IMR-90 (cell line): Measurements from ENCODE around the gene COL28A1. TPM values are rescaled to one million over a fixed set of nuclear protein-coding genes. Genes with fewer than 3 reads are reported as not detected.

Source experiments
- ATAC-seq: fragments of 200-7000 bp; cut with Tn5 transposase; 2 replicates; pipeline ENCODE4 v1.9.1; 2020; ENCODE audit warnings: low read depth, mild to moderate bottlenecking, moderate library complexity
- BruUV-seq: library from RNA; stranded (reverse); fragments of 400-500 nt; replicated peaks from 2 replicates; lab custom pipeline; 2021; lab: Mats Ljungman, UMichigan
- CTCF ChIA-PET: fragments of 300-600 bp; formaldehyde crosslinking; extraction: SDS; loops from one replicate; lab custom pipeline; 2021; ENCODE audit warnings: antibody characterized with exemption; lab: Yijun Ruan, JAX
- POLR2A ChIA-PET: fragments of 300-600 bp; sonication (Branson Sonifier 250); formaldehyde crosslinking; loops from one replicate; lab custom pipeline; 2022; ENCODE audit warnings: antibody characterized with exemption; ENCODE audit not compliant: unreplicated experiment; lab: Charles Lee
- DNase-seq: peaks from one replicate; pipeline ENCODE4 v3.0.0; 2013
- H2AFZ ChIP-seq: replicated peaks from 2 replicates; pipeline ENCODE3; 2013; ENCODE audit warnings: low read length, mild to moderate bottlenecking; ENCODE audit not compliant: poor library complexity
- H2AK5ac ChIP-seq: 2 replicates; pipeline ENCODE4 v1.6.1; 2013; ENCODE audit warnings: low read depth, low read length, inconsistent platforms
- H2AK9ac ChIP-seq: replicated peaks from 2 replicates; pipeline ENCODE3; 2013; ENCODE audit warnings: mild to moderate bottlenecking, low read depth, low read length, moderate library complexity; ENCODE audit not compliant: poor library complexity
- H2BK120ac ChIP-seq: 2 replicates; pipeline ENCODE4 v1.6.1; 2013; ENCODE audit warnings: low read depth, low read length, inconsistent platforms
- H2BK15ac ChIP-seq: 3 replicates; pipeline ENCODE4 v1.6.1; 2013; ENCODE audit warnings: low read depth, low read length, inconsistent platforms
- H2BK20ac ChIP-seq: 2 replicates; pipeline ENCODE4 v1.6.1; 2013; ENCODE audit warnings: low read depth, mild to moderate bottlenecking, inconsistent platforms, low read length, moderate library complexity
- H2BK5ac ChIP-seq: 2 replicates; pipeline ENCODE4 v1.6.1; 2013; ENCODE audit warnings: mild to moderate bottlenecking, low read depth, low read length, inconsistent platforms; ENCODE audit not compliant: poor library complexity, severe bottlenecking
- H3K14ac ChIP-seq: replicated peaks from 2 replicates; pipeline ENCODE4 v1.6.1; 2013; ENCODE audit warnings: low read depth, low read length, inconsistent platforms
- H3K18ac ChIP-seq: 2 replicates; pipeline ENCODE4 v1.6.1; 2013; ENCODE audit warnings: low read depth, low read length, control low read depth
- H3K23ac ChIP-seq: 2 replicates; pipeline ENCODE4 v1.6.1; 2013; ENCODE audit warnings: low read depth, low read length, inconsistent platforms
- H3K27ac ChIP-seq: 2 replicates; pipeline ENCODE4 v1.5.1; 2013; ENCODE audit warnings: mild to moderate bottlenecking, control low read depth, low read length; ENCODE audit not compliant: insufficient read depth
- H3K27me3 ChIP-seq: 2 replicates; pipeline ENCODE4 v1.6.1; 2013; ENCODE audit warnings: low read length; ENCODE audit not compliant: control insufficient read depth, insufficient read depth
- H3K36me3 ChIP-seq: 2 replicates; pipeline ENCODE4 v1.6.1; 2013; ENCODE audit warnings: low read length, mixed read lengths; ENCODE audit not compliant: control insufficient read depth, insufficient read depth
- H3K4ac ChIP-seq: 2 replicates; pipeline ENCODE4 v1.6.1; 2013; ENCODE audit warnings: low read depth, low read length, inconsistent platforms
- H3K4me1 ChIP-seq: 2 replicates; pipeline ENCODE4 v1.6.1; 2013; ENCODE audit warnings: low read length, mixed read lengths; ENCODE audit not compliant: control insufficient read depth, insufficient read depth
- H3K4me2 ChIP-seq: 2 replicates; pipeline ENCODE4 v1.6.1; 2013; ENCODE audit warnings: low read depth, mild to moderate bottlenecking, control low read depth, low read length, moderate library complexity
- H3K4me3 ChIP-seq: 2 replicates; pipeline ENCODE4 v1.5.1; 2013; ENCODE audit warnings: low read depth, mild to moderate bottlenecking, control low read depth, low read length, moderate library complexity; ENCODE audit not compliant: insufficient read depth
- H3K56ac ChIP-seq: 2 replicates; pipeline ENCODE4 v1.6.1; 2013; ENCODE audit warnings: low read length, inconsistent platforms; ENCODE audit not compliant: insufficient read depth; ENCODE audit errors: extremely low read depth
- H3K79me1 ChIP-seq, 2 experiments: 2 replicates each; pipeline ENCODE4 v1.6.1; 2013; ENCODE audit warnings: low read length in 2 of 2, inconsistent platforms in 1 of 2, low read depth in 1 of 2
- H3K9ac ChIP-seq: 2 replicates; pipeline ENCODE4 v1.6.1; 2013; ENCODE audit warnings: low read depth, low read length, control low read depth
- H3K9me1 ChIP-seq: 2 replicates; pipeline ENCODE4 v1.6.1; 2013; ENCODE audit warnings: low read length, inconsistent platforms; ENCODE audit not compliant: insufficient read depth
- H3K9me3 ChIP-seq: 2 replicates; pipeline ENCODE4 v1.6.1; 2013; ENCODE audit warnings: low read length; ENCODE audit not compliant: control insufficient read depth, insufficient read depth
- H4K20me1 ChIP-seq: 2 replicates; pipeline ENCODE4 v1.6.1; 2013; ENCODE audit warnings: low read length, inconsistent platforms; ENCODE audit not compliant: insufficient read depth
- H4K5ac ChIP-seq: 2 replicates; pipeline ENCODE4 v1.6.1; 2013; ENCODE audit warnings: mild to moderate bottlenecking, low read depth, low read length, control low read depth
- H4K8ac ChIP-seq, 2 experiments: 2 replicates each; pipeline ENCODE4 v1.6.1; 2013; ENCODE audit warnings: low read depth in 2 of 2, low read length in 2 of 2, control low read depth in 1 of 2, inconsistent platforms in 1 of 2
- H4K91ac ChIP-seq: 2 replicates; pipeline ENCODE4 v1.6.1; 2013; ENCODE audit warnings: low read depth, low read length, inconsistent platforms; ENCODE audit not compliant: insufficient read depth
- BHLHE40 ChIP-seq: fragments of 150-350 bp; IDR thresholded peaks from 2 replicates; pipeline ENCODE4 v1.6.1; 2016; ENCODE audit warnings: mild to moderate bottlenecking, low read depth, low read length
- CEBPB ChIP-seq: IDR thresholded peaks from 2 replicates; pipeline ENCODE4 v1.6.1; 2012; ENCODE audit warnings: low read depth, low read length, improper control_type of control experiment
- CHD1 ChIP-seq: IDR thresholded peaks from 2 replicates; pipeline ENCODE4 v1.6.1; 2012; ENCODE audit warnings: low read depth, low read length, improper control_type of control experiment
- CTCF ChIP-seq: conservative IDR thresholded peaks from 2 replicates; pipeline ENCODE4 v1.5.1; 2012; ENCODE audit warnings: mild to moderate bottlenecking, low read depth, low read length, improper control_type of control experiment
- ELK1 ChIP-seq: fragments of 150-350 bp; IDR thresholded peaks from 2 replicates; pipeline ENCODE4 v1.6.1; 2016; ENCODE audit warnings: low read depth, mild to moderate bottlenecking, low read length, moderate library complexity, borderline replicate concordance
- FOS ChIP-seq: fragments of 150-350 bp; IDR thresholded peaks from 2 replicates; pipeline ENCODE4 v1.6.1; 2016; ENCODE audit warnings: low read depth, low read length
- MAFK ChIP-seq: IDR thresholded peaks from 2 replicates; pipeline ENCODE4 v1.6.1; 2012; ENCODE audit warnings: low read depth, low read length, improper control_type of control experiment
- MAZ ChIP-seq: IDR thresholded peaks from 2 replicates; pipeline ENCODE4 v1.6.1; 2012; ENCODE audit warnings: low read depth, mild to moderate bottlenecking, low read length, improper control_type of control experiment, moderate library complexity, borderline replicate concordance
- MXI1 ChIP-seq: IDR thresholded peaks from 2 replicates; pipeline ENCODE4 v1.6.1; 2012; ENCODE audit warnings: low read depth, mild to moderate bottlenecking, low read length, moderate library complexity, borderline replicate concordance
- NFE2L2 ChIP-seq: fragments of 150-350 bp; IDR thresholded peaks from 2 replicates; pipeline ENCODE4 v1.6.1; 2016; ENCODE audit warnings: low read depth, mild to moderate bottlenecking, low read length
- POLR2A ChIP-seq: IDR thresholded peaks from 2 replicates; pipeline ENCODE4 v1.6.1; 2012; ENCODE audit warnings: mild to moderate bottlenecking, low read depth, low read length
- RAD21 ChIP-seq: IDR thresholded peaks from 2 replicates; pipeline ENCODE4 v1.6.1; 2012; ENCODE audit warnings: low read length, improper control_type of control experiment
- RCOR1 ChIP-seq: IDR thresholded peaks from 2 replicates; pipeline ENCODE4 v1.6.1; 2012; ENCODE audit warnings: mild to moderate bottlenecking, low read length, improper control_type of control experiment; ENCODE audit not compliant: insufficient replicate concordance
- RFX5 ChIP-seq: IDR thresholded peaks from 2 replicates; pipeline ENCODE4 v1.8.0; 2012; ENCODE audit warnings: low read depth, mild to moderate bottlenecking, low read length, moderate library complexity
- SMC3 ChIP-seq: fragments of 150-350 bp; IDR thresholded peaks from 2 replicates; pipeline ENCODE4 v1.6.1; 2016; ENCODE audit warnings: low read depth, mild to moderate bottlenecking, antibody characterized with exemption, low read length, moderate library complexity
- USF2 ChIP-seq: fragments of 150-350 bp; IDR thresholded peaks from 2 replicates; pipeline ENCODE4 v1.6.1; 2017; ENCODE audit warnings: mild to moderate bottlenecking, antibody characterized with exemption, low read length, low read depth
- WGBS, 2 experiments: methylation state at CpG; one replicate each; pipeline versions ENCODE4 v1.1.5 to v1.1.7; 2013; ENCODE audit warnings: missing lambda C conversion rate in 2 of 2; ENCODE audit not compliant: insufficient read length in 1 of 2; ENCODE audit errors: extremely low coverage in 2 of 2; 5-methylcytosine and 5-hydroxymethylcytosine counted together
- dilution Hi-C: fragments of 300-500 bp; cut with HindIII; formaldehyde crosslinking; loops from one replicate; pipeline ENCODE4 v1.14.3; 2018; ENCODE audit warnings: low sequenced_read_pairs; ENCODE audit not compliant: unreplicated experiment
- in situ Hi-C: fragments of 300-500 bp; cut with MboI; formaldehyde crosslinking; loops from 3 replicates; pipeline ENCODE4 v1.14.3; 2019; ENCODE audit warnings: low sequenced_read_pairs, inconsistent platforms, mixed read lengths
- intact Hi-C: fragments of 100-400 bp; cut with micrococcal nuclease; formaldehyde crosslinking; loops from 2 replicates; pipeline ENCODE4 v1.10.0; 2022
- polyA plus RNA-seq, 3 experiments: library from polyadenylated mRNA; depleted of rRNA; stranded (reverse); fragments of >200 nt; gene quantifications; 2 replicates each; pipeline ENCODE4 v1.2.3, GENCODE V29; 2012; ENCODE audit warnings: low replicate concordance in 1 of 3
- total RNA-seq: library from RNA; depleted of rRNA; stranded (reverse); fragments of >200 nt; gene quantifications from 2 replicates; pipeline ENCODE4 v1.2.3, GENCODE V29; 2012

COL28A1 gene
- total and polyA plus RNA-seq, 2 of the 4 experiments (the other 2 are of a cell fraction): under 0.01 to 0.05 TPM

- Histone ChIP-seq H3K56ac (no peak overlapping the region), H3K9ac (no peak overlapping the region), H3K79me1 (no peaks in the 10 kb centered on the region), H3K9me1 (no peaks in the 10 kb centered on the region), H3K9me3 (no peaks in the 10 kb centered on the region), H2BK15ac (no peak overlapping the region), H4K8ac (no peak overlapping the region), H3K27ac (no peak overlapping the region), H3K27me3 (no peaks in the 10 kb centered on the region), H3K14ac (no peak overlapping the region), H2BK120ac (no peak overlapping the region), H3K36me3 (no peaks in the 10 kb centered on the region), H3K4me2 (no peak overlapping the region), H3K23ac (no peak overlapping the region), H4K20me1 (no peaks in the 10 kb centered on the region), H2AFZ (no peak overlapping the region), H4K5ac (no peak overlapping the region), H4K91ac (no peak overlapping the region), H3K4ac (no peak overlapping the region), H2BK5ac (no peak overlapping the region), H3K4me1 (peaks cover 2% of the 10 kb centered on the region; the same call in 1 of the 2 replicates), H3K4me3 (no peak overlapping the region), H3K18ac (no peak overlapping the region), H2BK20ac (no peak overlapping the region), H2AK9ac (no peak overlapping the region), H2AK5ac (no peak overlapping the region)
- CTCF ChIA-PET: interaction anchor here (0.5 kb wide), 1 partner anchor 277 kb away, joined by 4 read pairs; no protein-coding TSS in a partner anchor
- no CpG with 5 or more reads among the region's 2 CpGs for WGBS, 2 experiments
- no TSS peak for BruUV-seq
- TF ChIP-seq ELK1: no peak
- no peak for TF ChIP-seq MXI1
- no peak for TF ChIP-seq BHLHE40
- no peak for TF ChIP-seq RFX5
- no peak for TF ChIP-seq POLR2A
- TF ChIP-seq CEBPB: no peak
- no peak for TF ChIP-seq SMC3
- no peak for TF ChIP-seq FOS
- TF ChIP-seq CHD1: no peak
- TF ChIP-seq NFE2L2: no peak
- TF ChIP-seq USF2: no peak
- no peak for TF ChIP-seq MAZ
- TF ChIP-seq MAFK: no peak
- no peak for TF ChIP-seq RAD21
- no peak for TF ChIP-seq CTCF
- TF ChIP-seq RCOR1: no peak
- POLR2A ChIA-PET: no interaction called here
- intact Hi-C loops (no loop called here), dilution Hi-C loops (no loop called here), in situ Hi-C loops (no loop called here)
- no peak for DNase-seq
- no peak for ATAC-seq
Observed at GRCh38 chr7:7519528-7519927, 16.1 kb downstream of the COL28A1 start.
